Duodenal mucosa (tissue), 2 donors: Measurements from ENCODE around the gene ABCC4.

Experiments
- H3K27ac ChIP-seq: one replicate; pipeline ENCODE4 v1.7.0; 2013; ENCODE audit warnings: low read depth, low read length
- H3K27me3 ChIP-seq, 2 donors: one replicate each; pipeline ENCODE4 v1.7.0; 2013; ENCODE audit warnings: low read length in 2 of 2, control low read depth in 1 of 2; ENCODE audit not compliant: insufficient read depth in 2 of 2, control insufficient read depth in 1 of 2
- H3K36me3 ChIP-seq, 2 donors: one replicate each; pipeline ENCODE4 v1.7.0; 2013; ENCODE audit warnings: low read length in 2 of 2, control low read depth in 1 of 2; ENCODE audit not compliant: insufficient read depth in 2 of 2, control insufficient read depth in 1 of 2
- H3K4me1 ChIP-seq, 2 donors: one replicate each; pipeline ENCODE4 v1.7.0; 2013; ENCODE audit warnings: low read length in 2 of 2, control low read depth in 1 of 2; ENCODE audit not compliant: insufficient read depth in 2 of 2, control insufficient read depth in 1 of 2
- H3K4me3 ChIP-seq, 2 donors: one replicate each; pipeline ENCODE4 v1.7.0; 2013; ENCODE audit warnings: low read length in 2 of 2, low read depth in 1 of 2
- H3K9ac ChIP-seq, 2 donors: one replicate each; pipeline ENCODE4 v1.7.0; 2013; ENCODE audit warnings: low read length in 2 of 2, low read depth in 1 of 2
- H3K9me3 ChIP-seq, 2 donors: one replicate each; pipeline ENCODE4 v1.7.0; 2013; ENCODE audit warnings: low read length in 2 of 2, control low read depth in 1 of 2; ENCODE audit not compliant: control insufficient read depth in 1 of 2

Gene ABCC4

DNA sequence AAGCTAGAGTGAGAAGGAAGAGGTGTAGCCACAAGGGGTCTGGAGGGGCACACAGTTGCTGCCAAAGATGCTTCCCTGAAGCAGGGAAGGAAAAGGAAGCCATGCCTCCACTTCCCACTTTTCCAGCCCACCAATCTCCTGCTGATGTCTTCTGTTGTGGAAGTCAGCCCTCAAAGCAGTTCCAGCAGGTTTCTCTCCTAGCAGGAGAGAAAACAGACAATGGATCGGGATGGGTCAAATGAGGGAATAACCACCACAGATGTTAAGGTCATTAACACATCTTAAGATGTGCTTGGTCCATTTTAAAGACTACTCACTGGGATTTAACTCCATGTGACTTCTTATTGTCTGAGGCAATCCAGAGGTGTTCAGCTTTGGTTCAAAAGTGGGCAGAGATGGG lies 304.8 kb downstream of the ABCC4 start:
- no peaks in the 10 kb centered on the region for H3K9me3 ChIP-seq
- H3K27me3 ChIP-seq, result peaks cover 2 to 3% of the 10 kb centered on the region in 2 donors
- H3K4me3 ChIP-seq, result no peak overlapping the region
- no peak overlapping the region for H3K27ac ChIP-seq
- H3K4me1 ChIP-seq, result no peaks in the 10 kb centered on the region
- no peak overlapping the region for H3K9ac ChIP-seq
- H3K36me3 ChIP-seq, result no peaks in the 10 kb centered on the region

DNA sequence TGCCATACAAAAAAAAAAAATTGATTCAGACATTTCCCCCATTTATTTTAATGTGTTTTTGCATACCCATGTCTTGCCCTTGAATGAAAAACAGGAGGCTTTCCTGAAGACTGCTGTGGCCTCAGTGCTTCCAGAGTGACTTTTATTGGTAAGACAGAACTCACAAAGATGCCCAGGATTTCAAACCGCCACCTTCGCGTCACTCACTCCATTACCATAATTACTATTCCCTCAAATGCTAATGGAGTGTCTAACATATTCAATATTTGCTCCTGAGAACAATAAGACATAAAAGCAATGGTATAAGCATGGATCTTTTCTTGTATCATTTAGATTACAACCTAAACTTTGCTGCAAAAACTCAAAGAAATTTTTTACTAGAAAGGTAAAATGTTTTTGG lies 306.7 kb downstream of the ABCC4 start:
- H3K4me1 ChIP-seq, result no peaks in the 10 kb centered on the region
- no peak overlapping the region for H3K4me3 ChIP-seq
- no peak overlapping the region for H3K27ac ChIP-seq
- H3K36me3 ChIP-seq, result no peaks in the 10 kb centered on the region
- no peak overlapping the region for H3K9ac ChIP-seq
- H3K9me3 ChIP-seq, result no peaks in the 10 kb centered on the region
- no peaks in the 10 kb centered on the region for H3K27me3 ChIP-seq

DNA sequence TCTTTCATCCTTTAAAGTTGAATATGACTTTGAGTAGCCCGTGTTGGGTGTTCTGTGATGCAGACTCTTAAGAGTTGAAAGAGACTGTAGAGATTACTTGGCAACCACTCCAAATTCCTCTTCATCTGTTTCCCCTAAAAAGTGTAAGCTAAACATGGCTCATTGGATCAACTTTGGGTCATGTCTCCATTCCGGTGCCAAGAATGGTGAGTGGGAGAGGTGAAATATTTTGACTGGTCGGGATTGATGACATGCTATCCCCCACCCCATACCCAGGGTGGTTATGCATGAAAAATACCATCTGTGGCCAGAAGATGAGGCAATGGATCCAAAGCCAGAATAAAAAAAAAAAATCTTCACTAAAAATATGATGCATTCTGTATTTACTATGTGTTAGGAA lies 307.6 kb downstream of the ABCC4 start:
- no peak overlapping the region for H3K9ac ChIP-seq
- H3K4me1 ChIP-seq, result no peaks in the 10 kb centered on the region
- no peaks in the 10 kb centered on the region for H3K36me3 ChIP-seq
- H3K27me3 ChIP-seq, result no peaks in the 10 kb centered on the region
- H3K27ac ChIP-seq, result no peak overlapping the region
- H3K4me3 ChIP-seq, result no peak overlapping the region
- no peaks in the 10 kb centered on the region for H3K9me3 ChIP-seq

DNA sequence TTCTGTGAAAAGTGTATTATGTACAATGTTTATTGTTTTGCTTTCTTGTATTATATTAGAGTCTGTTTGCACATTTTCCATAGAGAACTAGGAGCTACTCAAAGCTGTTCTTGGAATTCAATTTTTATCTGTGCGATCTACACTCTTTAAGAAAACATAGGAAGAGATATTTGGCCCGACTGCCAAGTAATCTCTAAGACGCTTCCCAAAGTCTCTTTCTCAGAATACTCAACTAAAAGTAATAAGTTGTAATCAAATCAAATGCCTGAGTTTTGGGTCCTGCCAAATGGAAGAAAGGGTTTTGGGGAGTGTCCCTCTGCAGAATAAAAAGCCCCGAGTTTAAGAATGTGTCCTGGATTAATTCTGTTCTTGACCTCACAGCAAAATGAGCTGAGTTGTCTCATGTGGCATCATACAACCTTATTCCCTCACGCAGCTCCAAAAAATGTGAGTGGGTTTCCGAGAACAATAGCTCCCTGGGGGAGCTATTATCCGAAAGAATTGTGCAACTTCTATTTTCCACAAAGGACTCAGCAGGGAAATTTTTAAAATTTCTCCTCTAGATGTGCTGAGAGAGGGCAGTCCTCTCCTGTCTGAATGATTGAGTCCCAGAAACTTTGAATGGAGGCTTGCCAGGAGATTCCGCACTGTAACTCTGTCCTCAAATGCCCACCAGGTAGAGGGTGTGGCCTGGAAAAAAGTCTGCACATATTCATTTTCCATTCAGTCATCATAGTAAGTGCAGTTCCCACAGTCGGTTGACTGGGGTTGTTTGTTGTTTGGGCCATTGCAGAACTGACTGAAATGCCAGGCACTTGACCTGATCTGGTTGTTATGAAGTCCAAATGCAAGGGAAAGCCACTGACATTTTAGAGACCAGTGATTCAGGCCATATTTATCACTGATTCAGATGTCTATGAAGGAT lies 309.0 kb downstream of the ABCC4 start:
- H3K27ac ChIP-seq, result no peak overlapping the region
- H3K4me3 ChIP-seq, result no peak overlapping the region
- no peaks in the 10 kb centered on the region for H3K4me1 ChIP-seq
- H3K9ac ChIP-seq, result no peak overlapping the region
- no peaks in the 10 kb centered on the region for H3K9me3 ChIP-seq
- H3K27me3 ChIP-seq, result no peaks in the 10 kb centered on the region
- no peaks in the 10 kb centered on the region for H3K36me3 ChIP-seq

DNA sequence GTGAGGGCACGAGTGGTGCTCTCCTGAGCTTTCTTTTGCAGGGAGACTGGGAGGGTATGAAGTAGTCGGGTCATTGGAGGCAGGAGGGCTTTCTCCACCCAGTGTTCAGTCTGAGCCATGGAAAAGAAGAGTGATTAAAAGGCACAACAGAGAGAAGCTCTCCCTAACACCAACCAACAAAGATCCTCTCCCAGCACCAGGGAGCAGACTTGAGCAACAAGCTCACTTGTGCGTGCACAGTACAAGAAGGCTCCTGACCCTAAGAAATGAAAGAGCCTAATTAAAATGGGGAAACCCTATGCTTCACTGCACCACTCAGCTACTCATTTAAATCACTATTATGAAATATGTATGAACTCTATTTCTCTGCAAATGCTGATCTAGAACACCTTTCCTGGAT lies 312.6 kb downstream of the ABCC4 start:
- Histone ChIP-seq H3K9ac (no peak overlapping the region), H3K4me1 (no peaks in the 10 kb centered on the region), H3K9me3 (no peaks in the 10 kb centered on the region), H3K27ac (no peak overlapping the region), H3K4me3 (no peak overlapping the region), H3K36me3 (no peaks in the 10 kb centered on the region), H3K27me3 (no peaks in the 10 kb centered on the region)

DNA sequence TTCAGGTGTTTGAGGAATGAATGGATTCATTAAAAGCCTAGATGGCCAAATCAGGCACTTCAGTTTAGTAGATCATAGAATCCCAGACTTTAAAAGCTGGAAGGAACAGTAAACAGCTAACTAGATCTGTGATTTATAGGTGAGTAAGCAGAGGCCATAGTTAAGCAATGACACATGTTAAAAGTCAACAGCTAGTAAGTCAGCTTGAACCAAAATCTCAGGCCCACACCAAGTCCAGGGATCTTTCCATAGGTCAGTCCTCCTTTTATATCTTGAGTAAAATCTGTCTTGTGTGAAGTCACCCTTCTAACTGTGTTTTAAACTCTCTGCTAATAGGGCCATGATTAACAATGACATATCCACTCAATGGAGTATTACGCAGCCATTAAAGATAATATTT lies 313.4 kb downstream of the ABCC4 start:
- Histone ChIP-seq H3K9ac (no peak overlapping the region), H3K4me3 (no peak overlapping the region), H3K4me1 (no peaks in the 10 kb centered on the region), H3K9me3 (no peaks in the 10 kb centered on the region), H3K27me3 (no peaks in the 10 kb centered on the region), H3K27ac (no peak overlapping the region), H3K36me3 (no peaks in the 10 kb centered on the region)

DNA sequence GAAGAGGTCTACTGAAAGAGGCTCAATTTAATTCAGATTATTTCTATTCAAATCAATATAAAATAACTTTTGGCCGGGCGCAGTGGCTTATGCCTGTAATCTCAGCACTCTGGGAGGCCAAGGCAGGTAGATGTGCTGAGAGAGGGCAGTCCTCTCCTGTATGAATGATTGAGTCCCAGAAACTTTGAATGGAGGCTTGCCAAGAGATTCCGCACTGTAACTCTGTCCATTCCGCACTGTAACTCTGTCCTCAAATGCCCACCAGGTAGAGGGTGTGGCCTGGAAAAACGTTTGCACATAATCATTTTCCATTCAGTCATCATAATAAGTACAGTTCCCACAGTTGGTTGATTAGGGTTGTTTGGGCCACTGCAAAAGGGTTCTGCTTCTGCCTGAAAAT lies 314.2 kb downstream of the ABCC4 start:
- Histone ChIP-seq H3K36me3 (no peaks in the 10 kb centered on the region), H3K4me3 (no peak overlapping the region), H3K9ac (no peak overlapping the region), H3K4me1 (no peaks in the 10 kb centered on the region), H3K9me3 (no peaks in the 10 kb centered on the region), H3K27ac (no peak overlapping the region), H3K27me3 (no peaks in the 10 kb centered on the region)

DNA sequence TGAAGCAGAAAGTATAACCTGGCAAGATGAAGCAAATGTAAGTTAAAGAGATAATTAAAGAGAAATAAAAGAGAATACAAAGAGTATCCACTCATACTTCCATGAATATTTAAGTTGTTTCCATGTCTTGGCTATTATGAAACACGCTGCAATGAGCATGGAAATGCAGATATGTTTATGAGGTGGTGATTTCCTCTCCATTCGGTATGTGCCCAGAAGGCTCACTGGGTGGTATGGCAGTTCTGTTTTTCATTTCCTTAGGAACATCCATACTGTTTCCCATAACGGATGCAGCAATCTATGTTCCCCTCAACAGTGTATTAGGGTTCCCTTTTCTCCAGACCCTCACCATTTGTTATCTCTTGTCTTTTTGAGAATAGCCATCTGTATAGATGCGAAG lies 316.3 kb downstream of the ABCC4 start:
- Histone ChIP-seq H3K9me3 (no peaks in the 10 kb centered on the region), H3K27me3 (no peaks in the 10 kb centered on the region), H3K4me3 (no peak overlapping the region), H3K36me3 (no peaks in the 10 kb centered on the region), H3K9ac (no peak overlapping the region), H3K27ac (no peak overlapping the region), H3K4me1 (no peaks in the 10 kb centered on the region)

DNA sequence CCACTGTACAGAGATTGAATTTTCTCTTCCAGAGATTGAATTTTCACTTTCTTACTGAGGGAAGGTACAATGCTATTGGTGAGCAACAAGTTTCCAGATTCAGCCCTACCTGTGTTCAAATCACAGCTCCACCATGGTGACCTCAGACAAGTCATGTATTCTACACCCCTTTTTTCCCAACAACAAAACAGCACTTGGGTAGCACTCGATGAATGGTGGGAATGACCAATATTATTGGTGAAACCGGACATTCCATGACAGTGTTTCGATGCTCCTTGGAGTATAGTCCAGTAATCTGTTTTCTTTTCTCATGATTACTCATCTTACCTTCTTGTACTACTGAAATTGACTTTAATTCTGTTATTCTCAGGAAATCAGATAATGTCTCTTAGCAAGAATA lies 322.7 kb downstream of the ABCC4 start:
- peaks cover 0 to 4% of the 10 kb centered on the region in 2 donors for H3K27me3 ChIP-seq
- no peaks in the 10 kb centered on the region for H3K9me3 ChIP-seq
- H3K4me3 ChIP-seq, result no peak overlapping the region
- H3K36me3 ChIP-seq, result no peaks in the 10 kb centered on the region
- H3K27ac ChIP-seq, result no peak overlapping the region
- no peaks in the 10 kb centered on the region for H3K4me1 ChIP-seq
- H3K9ac ChIP-seq, result no peak overlapping the region

DNA sequence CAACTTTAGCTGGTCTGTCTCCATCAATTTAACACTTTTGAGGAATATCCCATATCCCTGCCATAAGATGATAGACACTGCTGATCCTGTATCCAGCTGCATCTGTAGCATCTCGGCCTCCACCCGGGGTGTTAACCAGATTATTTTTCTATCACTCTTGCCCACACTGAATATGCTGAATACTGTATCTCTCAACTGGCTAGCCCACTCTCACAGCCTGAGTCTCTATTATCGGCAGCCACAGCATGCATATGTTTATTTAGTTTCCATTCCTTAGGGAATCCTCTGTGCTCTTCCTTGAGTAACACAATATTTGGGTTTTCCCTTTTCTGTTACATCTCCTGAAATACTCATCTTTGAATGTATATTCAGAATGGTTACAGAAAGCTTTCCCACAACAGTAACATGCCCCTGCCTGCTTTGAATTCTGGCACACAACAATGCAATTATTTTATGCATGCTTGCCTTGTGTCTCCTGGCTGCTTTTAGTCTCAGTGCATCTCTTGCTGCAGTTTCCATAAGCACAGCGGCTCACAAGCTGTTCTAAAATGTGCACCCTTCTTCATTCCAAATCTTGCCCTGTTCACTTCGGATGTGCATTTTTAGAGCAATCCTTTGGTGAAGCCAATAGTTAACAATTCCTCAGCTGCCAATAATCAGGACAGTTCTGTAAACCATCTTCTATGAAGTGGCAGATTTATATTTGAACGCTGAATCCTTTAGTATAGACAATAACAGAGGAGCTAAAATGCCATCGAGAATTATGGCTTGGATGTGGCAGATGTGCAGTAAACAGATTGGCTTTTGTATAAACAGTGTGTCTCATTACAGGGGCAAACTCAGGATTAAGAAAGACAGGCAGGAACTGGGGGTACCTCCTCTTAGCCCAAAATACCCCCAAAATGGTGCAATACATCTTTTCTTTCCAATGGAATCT lies 327.0 kb downstream of the ABCC4 start:
- peaks cover 10 to 25% of the 10 kb centered on the region in 2 donors for H3K27me3 ChIP-seq
- no peak overlapping the region for H3K27ac ChIP-seq
- H3K36me3 ChIP-seq, result no peaks in the 10 kb centered on the region
- H3K9me3 ChIP-seq, result no peaks in the 10 kb centered on the region
- no peak overlapping the region for H3K4me3 ChIP-seq
- H3K4me1 ChIP-seq, result no peaks in the 10 kb centered on the region
- no peak overlapping the region for H3K9ac ChIP-seq
